ENCODE measurements around the gene FBXO5. TPM values are rescaled to one million over a fixed set of nuclear protein-coding genes. Genes with fewer than 3 reads are reported as not detected.
"Not testable (repeated sequence)": the region's sequence is repeated elsewhere in the genome, so short reads cannot be mapped to it uniquely, and the experiment has no call there.

Gene FBXO5
- total RNA-seq, 1 donor from 2014 or later: 16.4 TPM

GRCh38 chr6:152993431-152993830, 10.6 kb upstream of the FBXO5 start:
- DNase-seq: no peak

- no peak for DNase-seq
These were observed 4.1 kb upstream of the FBXO5 start for GRCh38 chr6:152986978-152987377.

- not testable (repeated sequence) for DNase-seq
These were observed 2.5 kb upstream of the FBXO5 start for GRCh38 chr6:152985300-152985699.

- peak; percentile 27 for DNase-seq
These were observed 1.7 kb upstream of the FBXO5 start for GRCh38 chr6:152984513-152984872.

DNA sequence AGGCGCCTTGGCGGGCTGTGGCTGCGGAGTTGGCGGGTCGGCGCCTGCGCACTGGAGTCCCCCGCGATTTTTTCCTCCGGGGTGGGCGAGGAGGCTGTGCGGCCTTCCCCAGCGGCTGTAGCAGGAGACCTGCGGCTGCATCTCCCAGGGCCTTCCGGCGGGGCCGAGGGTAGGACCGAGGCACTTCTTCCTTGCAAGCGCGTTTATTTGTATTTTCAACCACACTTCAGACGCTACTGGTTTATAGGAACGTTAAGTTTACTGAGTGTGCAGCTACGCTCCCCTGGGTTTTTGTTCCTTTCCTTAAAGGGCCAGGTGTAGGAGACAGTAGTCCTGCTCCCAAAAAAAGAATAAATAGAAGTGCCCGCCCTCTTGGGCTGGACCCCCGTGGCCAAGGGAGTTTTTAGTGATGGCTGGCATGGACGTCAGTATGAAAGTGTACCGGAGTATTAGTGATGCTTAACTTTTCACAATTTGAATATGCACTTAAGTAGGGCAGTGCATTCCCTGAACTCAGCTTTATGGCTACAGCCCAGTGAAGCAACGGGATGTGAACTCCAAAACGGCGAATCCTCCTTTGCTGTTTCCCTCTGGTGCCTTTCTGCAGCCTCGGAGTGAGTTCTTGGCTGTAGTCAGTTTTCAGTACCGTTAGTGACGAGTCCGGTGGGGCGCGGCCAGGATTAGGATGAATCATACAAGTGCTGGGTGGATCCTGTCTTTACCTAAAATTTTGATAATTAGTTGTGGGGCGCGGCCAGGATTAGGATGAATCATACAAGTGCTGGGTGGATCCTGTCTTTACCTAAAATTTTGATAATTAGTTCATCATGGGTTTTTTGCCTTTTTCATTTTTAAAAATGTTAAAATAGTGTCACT, 1.0 kb upstream of the FBXO5 start:
- DNase-seq: peak; percentile 99

- peak; percentile 19 for DNase-seq
These were observed 595 bp downstream of the FBXO5 start for GRCh38 chr6:152981989-152982903.

GRCh38 chr6:152981219-152981618, 1.6 kb downstream of the FBXO5 start:
- no peak for DNase-seq

- no peak for DNase-seq
These were observed 2.2 kb downstream of the FBXO5 start for GRCh38 chr6:152980656-152981055.

GRCh38 chr6:152979116-152979515, 3.7 kb downstream of the FBXO5 start:
- no peak for DNase-seq

GRCh38 chr6:152978058-152978457, 4.8 kb downstream of the FBXO5 start:
- no peak for DNase-seq

DNA sequence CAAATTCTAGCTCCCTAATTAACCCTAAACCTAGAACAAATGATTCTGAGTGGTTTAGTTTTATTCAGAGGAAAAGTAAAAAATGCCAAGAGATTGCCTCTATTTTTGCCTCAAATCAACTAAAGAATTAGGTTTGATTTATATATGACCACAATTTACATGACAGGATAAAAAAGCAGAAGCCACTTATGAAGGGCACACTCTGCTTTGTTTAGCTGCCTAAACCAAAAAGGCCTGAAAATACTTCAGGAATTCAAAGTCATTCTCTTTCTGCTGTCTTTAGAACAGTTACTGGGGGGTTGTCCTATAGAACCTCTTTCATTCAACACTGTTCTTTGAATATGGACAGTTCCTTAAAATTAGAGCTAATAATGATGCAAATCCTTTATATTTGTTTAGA, 5.3 kb downstream of the FBXO5 start:
- DNase-seq: no peak

- no peak for DNase-seq
These were observed 6.1 kb downstream of the FBXO5 start for GRCh38 chr6:152976749-152977148.

GRCh38 chr6:152975204-152975915, 7.5 kb downstream of the FBXO5 start:
- DNase-seq: no peak

DNA sequence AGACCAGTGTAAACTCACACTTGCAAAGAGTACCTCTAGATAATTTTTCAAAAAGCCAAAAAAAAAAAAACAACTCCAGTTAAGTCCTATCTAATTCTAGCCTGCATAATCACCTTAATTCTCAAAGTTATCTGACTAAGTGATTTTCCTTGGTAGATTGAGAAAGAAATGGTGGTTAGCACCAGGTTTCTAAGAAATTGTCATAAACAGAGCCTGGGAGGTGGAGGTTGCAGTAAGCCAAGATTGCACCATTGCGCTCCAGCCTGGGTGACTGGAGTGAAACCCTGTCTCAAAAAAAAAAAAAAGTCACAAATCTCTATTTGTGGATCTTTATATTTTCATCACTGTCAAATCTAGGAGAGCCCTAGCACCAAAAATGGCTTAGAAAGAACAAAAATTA, 8.9 kb downstream of the FBXO5 start:
- no peak for DNase-seq

DNA sequence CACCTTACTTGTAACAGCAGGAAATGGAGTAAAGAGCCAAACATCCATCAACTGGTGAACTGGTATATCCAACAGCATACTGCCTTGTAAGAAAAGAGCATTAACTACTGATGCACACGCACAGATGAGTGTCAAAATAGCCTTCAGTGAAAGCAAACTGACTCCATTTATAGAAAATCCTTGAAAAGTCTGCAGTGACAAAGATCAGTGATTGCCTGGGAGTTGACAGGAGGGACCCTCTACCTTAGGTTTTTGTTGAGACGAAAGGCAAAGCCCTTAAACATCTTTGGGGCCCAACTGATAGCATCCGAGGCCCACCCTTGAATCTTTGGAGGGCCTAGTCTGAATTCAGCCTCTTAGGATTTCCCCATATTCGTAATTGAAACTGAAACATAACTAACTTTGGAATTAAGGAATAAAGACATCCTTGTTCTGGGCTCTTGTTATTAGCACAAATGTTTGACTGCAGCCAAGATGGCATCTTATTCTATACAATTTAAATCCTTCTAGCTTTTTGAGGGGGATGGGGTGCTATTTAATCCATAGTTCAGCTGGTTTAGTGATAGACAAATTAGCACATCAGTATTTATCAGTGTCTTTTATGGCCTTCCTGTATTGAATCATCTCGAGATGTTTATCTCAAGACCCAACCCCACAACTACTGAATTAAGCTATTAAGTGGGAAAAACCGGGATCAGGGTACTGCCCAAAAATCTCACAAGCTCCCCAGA, 13.0 kb downstream of the FBXO5 start:
- no peak for DNase-seq

- not testable (repeated sequence) for DNase-seq
These were observed 16.5 kb downstream of the FBXO5 start for GRCh38 chr6:152966168-152966894.

- no peak for DNase-seq
These were observed 23.5 kb downstream of the FBXO5 start for GRCh38 chr6:152959333-152959732.

DNA sequence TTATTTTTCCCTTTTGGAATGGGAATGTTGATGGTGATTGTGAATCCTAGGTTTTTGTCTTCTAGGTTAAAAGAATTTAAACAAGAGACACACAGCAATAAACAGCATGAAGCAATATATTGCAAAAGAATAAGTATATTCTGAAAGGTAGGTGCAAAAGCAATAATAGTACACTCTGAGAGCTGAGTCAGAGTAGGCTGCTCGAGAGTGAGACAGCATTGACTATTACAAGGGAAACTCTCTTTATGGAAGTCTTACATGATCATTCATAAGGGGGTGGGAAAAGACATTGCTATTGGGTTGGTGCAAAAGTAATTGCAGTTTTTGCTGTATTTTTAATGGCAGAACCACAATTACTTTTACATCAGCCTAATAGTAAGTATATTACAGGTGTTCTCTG, 25.0 kb downstream of the FBXO5 start:
- DNase-seq: no peak

- no peak for DNase-seq
These were observed 28.4 kb downstream of the FBXO5 start for GRCh38 chr6:152954443-152954842.

GRCh38 chr6:152952866-152953509, 29.9 kb downstream of the FBXO5 start:
- peak; percentile 35 for DNase-seq

DNA sequence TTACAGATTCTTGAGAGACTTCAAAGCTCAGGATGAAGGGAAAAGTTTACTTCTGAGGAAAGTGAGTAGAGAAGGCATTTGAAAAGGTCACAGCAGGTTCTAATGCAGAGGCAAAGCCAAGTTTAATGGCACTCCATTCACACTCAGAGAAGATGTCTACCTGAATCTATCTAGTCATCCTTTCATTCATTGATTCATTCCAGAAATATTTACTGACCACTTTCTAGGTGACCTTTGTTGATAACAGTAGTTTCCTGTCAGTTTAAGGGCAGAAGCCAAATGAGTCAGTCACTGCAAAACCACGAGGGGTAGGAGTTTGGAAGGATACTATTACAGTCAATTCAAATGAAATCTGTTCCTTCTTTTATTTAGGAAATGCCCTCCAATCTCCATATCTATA, 30.8 kb downstream of the FBXO5 start:
- DNase-seq: no peak

Data from tongue (tissue), 2 donors.